IMR-90 (cell line): ENCODE data around the gene CWC25. TPM values are rescaled to one million over a fixed set of nuclear protein-coding genes. Genes with fewer than 3 reads are reported as not detected.

Source experiments
- FOS ChIP-seq: fragments of 150-350 bp; IDR thresholded peaks from 2 replicates; pipeline ENCODE4 v1.6.1; 2016; ENCODE audit warnings: low read depth, low read length
- NFE2L2 ChIP-seq: fragments of 150-350 bp; IDR thresholded peaks from 2 replicates; pipeline ENCODE4 v1.6.1; 2016; ENCODE audit warnings: low read depth, mild to moderate bottlenecking, low read length
- POLR2A ChIP-seq: IDR thresholded peaks from 2 replicates; pipeline ENCODE4 v1.6.1; 2012; ENCODE audit warnings: mild to moderate bottlenecking, low read depth, low read length
- RFX5 ChIP-seq: IDR thresholded peaks from 2 replicates; pipeline ENCODE4 v1.8.0; 2012; ENCODE audit warnings: low read depth, mild to moderate bottlenecking, low read length, moderate library complexity
- USF2 ChIP-seq: fragments of 150-350 bp; IDR thresholded peaks from 2 replicates; pipeline ENCODE4 v1.6.1; 2017; ENCODE audit warnings: mild to moderate bottlenecking, antibody characterized with exemption, low read length, low read depth
- polyA plus RNA-seq, 3 experiments: library from polyadenylated mRNA; depleted of rRNA; stranded (reverse); fragments of >200 nt; gene quantifications; 2 replicates each; pipeline ENCODE4 v1.2.3, GENCODE V29; 2012; ENCODE audit warnings: low replicate concordance in 1 of 3
- total RNA-seq: library from RNA; depleted of rRNA; stranded (reverse); fragments of >200 nt; gene quantifications from 2 replicates; pipeline ENCODE4 v1.2.3, GENCODE V29; 2012

The CWC25 gene
- total and polyA plus RNA-seq, 2 of the 4 experiments (the other 2 are of a cell fraction), result 9.1 to 16.1 TPM

- TF ChIP-seq USF2 (no peak), RFX5 (no peak), NFE2L2 (peak; percentile 97), FOS (peak; percentile 67; the same call in 1 of the 2 replicates), POLR2A (peak; percentile 85)
Measured at GRCh38 chr17:38824899-38825761, at the start of gene CWC25 (continued).
